ENCODE data around the gene CDKN2AIPNL.

GRCh38 chr5:134432174-134432573 lies 20.5 kb upstream of the CDKN2AIPNL start:
- no peak for TF ChIP-seq CTCF (IDR thresholded peaks at IDR 0.05)
- TF ChIP-seq POLR2A (IDR thresholded peaks at IDR 0.05; ENCODE audit: low read depth), result no peak
